HepG2 (cell line): ENCODE measurements around the gene GDF15. TPM values are rescaled to one million over a fixed set of nuclear protein-coding genes. Genes with fewer than 3 reads are reported as not detected.

ENCODE experiments used
- ATAC-seq: fragments of 200-7000 bp; cut with Tn5 transposase; 3 replicates; pipeline ENCODE4 v1.9.1; 2020; ENCODE audit warnings: mild to moderate bottlenecking, moderate library complexity
- BruUV-seq: library from RNA; stranded (reverse); fragments of 400-500 nt; replicated peaks from 2 replicates; lab custom pipeline; 2021; lab: Mats Ljungman, UMichigan
- CTCF ChIA-PET: fragments of 300-600 bp; formaldehyde crosslinking; extraction: SDS; loops from one replicate; lab custom pipeline; 2021; ENCODE audit warnings: low total read pairs, inconsistent platforms, low intra/inter-chr PET ratio; lab: Yijun Ruan, JAX
- POLR2A ChIA-PET: fragments of 350-600 bp; sonication (Branson Sonifier 250); formaldehyde crosslinking; loops from one replicate; lab custom pipeline; 2020; ENCODE audit warnings: antibody characterized with exemption, inconsistent platforms; lab: Yijun Ruan, JAX
- DNase-seq: peaks from one replicate; pipeline ENCODE4 v3.0.0-alpha.2; 2015; ENCODE audit warnings: low spot score
- FAIRE-seq: peaks from 3 replicates; lab custom pipeline; 2011; peaks lifted over from hg19 to GRCh38; lab: Jason Lieb, UNC
- H2AFZ ChIP-seq: one replicate; pipeline ENCODE4 v1.6.1; 2011; ENCODE audit warnings: low read length, inconsistent platforms
- H3K27ac ChIP-seq: fragments of 300-600 bp; 3 replicates; pipeline ENCODE4 v1.8.0; 2011; ENCODE audit warnings: mixed run types, mild to moderate bottlenecking, mixed read lengths, low read length, inconsistent platforms; ENCODE audit not compliant: insufficient read depth; ENCODE audit errors: extremely low read length
- H3K27me3 ChIP-seq, 2 experiments: fragments of 200-600 bp in 1 of 2; 2 replicates in 1 of 2; 3 replicates in 1 of 2; pipeline versions ENCODE4 v1.6.0 to v1.8.0; 2011; ENCODE audit warnings: low read length in 2 of 2, mild to moderate bottlenecking in 2 of 2, moderate library complexity in 2 of 2, inconsistent platforms in 1 of 2; ENCODE audit not compliant: insufficient read depth in 2 of 2, control insufficient read depth in 1 of 2
- H3K36me3 ChIP-seq, 2 experiments: fragments of 200-600 bp in 1 of 2; replicated peaks in 1 of 2; 2 replicates in 1 of 2; 3 replicates in 1 of 2; pipeline versions ENCODE4 v1.5.1 to v1.8.0; 2011; ENCODE audit warnings: low read length in 2 of 2, inconsistent platforms in 1 of 2; ENCODE audit not compliant: insufficient read depth in 2 of 2, control insufficient read depth in 1 of 2
- H3K4me1 ChIP-seq: 2 replicates; pipeline ENCODE4 v1.5.1; 2012; ENCODE audit warnings: low read length, inconsistent platforms; ENCODE audit not compliant: insufficient read depth
- H3K4me2 ChIP-seq: 2 replicates; pipeline ENCODE4 v1.6.0; 2011; ENCODE audit warnings: low read depth, low read length, inconsistent platforms
- H3K4me3 ChIP-seq, 3 experiments: fragments of 200-600 bp in 1 of 3; sonication (generic), shearing (Covaris generic) in 1 of 3; replicated peaks in 1 of 3; 2 replicates each; pipeline ENCODE4 v1.5.1; 2011 to 2016; ENCODE audit warnings: low read length in 3 of 3, inconsistent platforms in 2 of 3, low read depth in 2 of 3, mild to moderate bottlenecking in 2 of 3, control low read depth in 1 of 3, mixed read lengths in 1 of 3; ENCODE audit not compliant: insufficient read depth in 1 of 3
- H3K79me2 ChIP-seq: one replicate; pipeline ENCODE4 v1.6.1; 2011; ENCODE audit warnings: low read length, inconsistent platforms; ENCODE audit not compliant: insufficient read depth
- H3K9ac ChIP-seq: 2 replicates; pipeline ENCODE4 v1.6.0; 2011; ENCODE audit warnings: mild to moderate bottlenecking, low read depth, low read length, inconsistent platforms; ENCODE audit not compliant: insufficient read depth
- H3K9me3 ChIP-seq: 2 replicates; pipeline ENCODE4 v1.5.1; 2012; ENCODE audit warnings: mild to moderate bottlenecking, low read length
- H4K20me1 ChIP-seq: 2 replicates; pipeline ENCODE4 v1.6.0; 2011; ENCODE audit warnings: inconsistent platforms, mild to moderate bottlenecking, low read length, moderate library complexity; ENCODE audit not compliant: insufficient read depth
- ZMYM3 ChIP-seq: sonication (generic); formaldehyde crosslinking; IDR thresholded peaks from 2 replicates; pipeline ENCODE4 v1.5.1; 2020; ENCODE audit warnings: mild to moderate bottlenecking, missing genetic modification reagents
- ZNF768 ChIP-seq: sonication (generic); formaldehyde crosslinking; IDR thresholded peaks from 2 replicates; pipeline ENCODE4 v1.4.0; 2020; ENCODE audit warnings: missing genetic modification reagents
- ZNF841 ChIP-seq: sonication (generic); formaldehyde crosslinking; IDR thresholded peaks from 2 replicates; pipeline ENCODE4 v1.8.1; 2023; ENCODE audit warnings: missing genetic modification reagents, borderline replicate concordance
- WGBS: methylation state at CpG from one replicate; pipeline ENCODE4 v1.1.6; 2017; ENCODE audit warnings: low lambda C conversion rate; 5-methylcytosine and 5-hydroxymethylcytosine counted together
- in situ Hi-C: cut with HindIII; loops from 2 replicates; pipeline ENCODE4 v1.10.0; 2017; ENCODE audit warnings: low pct_unique_long_range_greater_than_20kb; ENCODE audit not compliant: extremely low pct_ligation_motif_present
- intact Hi-C: fragments of 100-400 bp; cut with micrococcal nuclease; formaldehyde crosslinking; loops from one replicate; pipeline ENCODE4 v1.10.0; 2022; ENCODE audit not compliant: unreplicated experiment
- polyA plus RNA-seq, 8 experiments: library from polyadenylated mRNA; depleted of rRNA in 3 of 8; stranded (reverse) in 7 of 8; unstranded in 1 of 8; fragments of >200 nt; fragmentation: Illumina TruSeq in 4 of 8; extraction: Trizol in 4 of 8; gene quantifications; 2 replicates each; pipeline versions ENCODE4 v1.2.1 to v1.2.3, GENCODE V29; 2011 to 2016; ENCODE audit warnings: low read depth in 4 of 8, missing spikeins in 1 of 8, mixed read lengths in 1 of 8; ENCODE audit not compliant: insufficient read depth in 1 of 8
- total RNA-seq, 5 experiments: library from RNA; depleted of rRNA; stranded (reverse); fragments of >200 nt; fragmentation: Illumina TruSeq; extraction: Trizol; gene quantifications; 2 replicates each; pipeline ENCODE4 v1.2.3, GENCODE V29; 2016; ENCODE audit warnings: low read depth in 1 of 5
- TF ChIP-seq, protein P1 (sequence below): sonication (generic); formaldehyde crosslinking; IDR thresholded peaks from 2 replicates; pipeline ENCODE4 v1.8.0; 2022; ENCODE audit warnings: mild to moderate bottlenecking, missing genetic modification reagents, moderate library complexity
- TF ChIP-seq, protein P2 (sequence below): sonication (generic); formaldehyde crosslinking; IDR thresholded peaks from one replicate; pipeline ENCODE4 v1.5.1; 2020; ENCODE audit warnings: mild to moderate bottlenecking, missing genetic modification reagents; ENCODE audit errors: not compliant biosample characterization

Gene GDF15
- total and polyA plus RNA-seq, 2 of the 13 experiments (the other 11 are each of a cell fraction or from before 2014, with no cell fraction given) = 146 to 422 TPM

DNA sequence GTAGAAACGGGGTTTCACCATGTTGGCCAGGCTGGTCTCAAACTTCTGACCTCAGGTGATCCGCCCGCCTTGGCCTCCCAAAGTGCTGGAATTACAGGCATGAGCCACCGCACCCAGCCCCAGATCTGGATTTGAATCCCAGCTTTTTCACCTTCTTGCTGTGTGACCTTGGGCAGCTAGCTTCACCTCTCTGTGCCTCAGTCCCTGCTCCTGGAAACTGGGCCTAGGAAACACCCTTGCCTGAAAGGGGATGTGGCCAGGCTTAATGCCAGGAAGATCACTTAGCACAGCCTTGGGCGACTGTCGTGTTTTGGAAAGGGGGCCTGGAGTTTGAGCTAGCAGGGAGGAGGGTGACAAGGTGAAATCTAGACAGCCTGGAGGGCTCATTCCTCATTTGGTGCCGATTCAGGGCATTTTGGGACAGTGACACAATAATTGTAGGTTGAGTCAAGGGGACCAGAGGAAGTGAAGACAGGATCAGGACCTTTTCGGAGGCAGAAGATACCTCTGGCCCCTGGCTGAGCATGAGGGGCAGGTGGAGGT, 43.8 kb upstream of the GDF15 start:
- 97% methylated on average over 8 of the region's 8 CpGs for WGBS
- ChIA-PET POLR2A (interaction anchor here (0.8 to 4.4 kb wide), 7 partner anchors 14 to 77 kb away, joined by 3 to 30 read pairs (median 5); partner anchors contain the start of genes GDF15, JUND and SSBP4), CTCF (no interaction called here)
- Histone ChIP-seq H3K4me1 (peaks cover 50% of the 10 kb centered on the region), H3K9me3 (no peaks in the 10 kb centered on the region), H3K36me3 (peaks cover 8 to 29% of the 10 kb centered on the region in 2 experiments; a peak in 4 of 5 replicates), H3K27me3 (no peaks in the 10 kb centered on the region), H4K20me1 (peaks cover 7% of the 10 kb centered on the region), H3K9ac (0 out of 2 replicates have a peak overlapping the region, but pooled peaks have one; percentile 29), H3K79me2 (peaks cover 13% of the 10 kb centered on the region)
- intact Hi-C loops (no loop called here), in situ Hi-C loops (loop anchor here (10.0 kb wide), 1 partner anchor 63 kb away; no protein-coding TSS in a partner anchor)
- ATAC-seq = no peak
- no peak for FAIRE-seq
- peak; percentile 90 for TF ChIP-seq ZMYM3 (CRISPR knock-in tag)
- TF ChIP-seq ZNF768 (CRISPR knock-in tag) = peak; percentile 99
- TF ChIP-seq, protein P1, sequence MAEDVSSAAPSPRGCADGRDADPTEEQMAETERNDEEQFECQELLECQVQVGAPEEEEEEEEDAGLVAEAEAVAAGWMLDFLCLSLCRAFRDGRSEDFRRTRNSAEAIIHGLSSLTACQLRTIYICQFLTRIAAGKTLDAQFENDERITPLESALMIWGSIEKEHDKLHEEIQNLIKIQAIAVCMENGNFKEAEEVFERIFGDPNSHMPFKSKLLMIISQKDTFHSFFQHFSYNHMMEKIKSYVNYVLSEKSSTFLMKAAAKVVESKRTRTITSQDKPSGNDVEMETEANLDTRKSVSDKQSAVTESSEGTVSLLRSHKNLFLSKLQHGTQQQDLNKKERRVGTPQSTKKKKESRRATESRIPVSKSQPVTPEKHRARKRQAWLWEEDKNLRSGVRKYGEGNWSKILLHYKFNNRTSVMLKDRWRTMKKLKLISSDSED (CRISPR knock-in tag) = no peak
- TF ChIP-seq, all 625 proteins: peak for 2
- peak overlapping the region; percentile 77 for H3K4me2 ChIP-seq
- BruUV-seq = no TSS peak
- H3K27ac ChIP-seq = no peak overlapping the region
- DNase-seq = no peak
- H2AFZ ChIP-seq = no peak overlapping the region
- peak overlapping the region in 1 of 3 experiments; percentile 89; a peak in 1 of 6 replicates for H3K4me3 ChIP-seq

DNA sequence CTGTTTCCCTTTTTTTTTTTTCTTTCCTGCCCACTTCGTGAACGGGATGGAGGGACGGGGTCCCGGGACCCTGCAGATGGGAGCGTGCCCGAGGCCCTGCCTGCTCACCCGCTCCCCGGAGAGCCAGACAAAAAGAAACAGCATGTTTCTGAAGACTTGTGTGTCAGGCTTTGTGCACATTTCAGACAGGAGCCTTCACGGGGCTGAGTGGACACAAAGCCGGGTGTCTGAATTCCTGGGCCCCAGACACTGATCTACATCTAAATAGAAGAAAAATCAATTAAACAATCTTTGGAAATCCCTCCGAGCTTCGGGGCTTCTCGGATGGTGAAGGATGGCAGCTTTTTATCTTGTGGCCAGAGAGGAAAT, 41.4 kb upstream of the GDF15 start:
- H2AFZ ChIP-seq = no peak overlapping the region
- FAIRE-seq = no peak
- peaks cover 7% of the 10 kb centered on the region for H4K20me1 ChIP-seq
- H3K27ac ChIP-seq = no peak overlapping the region
- no peak overlapping the region for H3K4me2 ChIP-seq
- peaks cover 32% of the 10 kb centered on the region for H3K4me1 ChIP-seq
- H3K9me3 ChIP-seq = no peaks in the 10 kb centered on the region
- H3K79me2 ChIP-seq = peaks cover 16% of the 10 kb centered on the region
- 93% methylated on average over 13 of the region's 13 CpGs for WGBS
- H3K4me3 ChIP-seq = no peak overlapping the region
- in situ Hi-C loops = loop anchor here (10.0 kb wide), 1 partner anchor 60 kb away; no protein-coding TSS in a partner anchor
- no peak for DNase-seq
- H3K36me3 ChIP-seq = peaks cover 9 to 33% of the 10 kb centered on the region in 2 experiments; a peak in 4 of 5 replicates
- ChIA-PET CTCF (no interaction called here), POLR2A (interaction anchor here (1.1 kb wide), 1 partner anchor 16 kb away, joined by 3 read pairs; no protein-coding TSS in a partner anchor)
- intact Hi-C loops = no loop called here
- no peak overlapping the region for H3K9ac ChIP-seq
- H3K27me3 ChIP-seq = no peaks in the 10 kb centered on the region
- no peak for ATAC-seq
- BruUV-seq = no TSS peak
- TF ChIP-seq ZNF841 = no peak
- TF ChIP-seq, protein P2, sequence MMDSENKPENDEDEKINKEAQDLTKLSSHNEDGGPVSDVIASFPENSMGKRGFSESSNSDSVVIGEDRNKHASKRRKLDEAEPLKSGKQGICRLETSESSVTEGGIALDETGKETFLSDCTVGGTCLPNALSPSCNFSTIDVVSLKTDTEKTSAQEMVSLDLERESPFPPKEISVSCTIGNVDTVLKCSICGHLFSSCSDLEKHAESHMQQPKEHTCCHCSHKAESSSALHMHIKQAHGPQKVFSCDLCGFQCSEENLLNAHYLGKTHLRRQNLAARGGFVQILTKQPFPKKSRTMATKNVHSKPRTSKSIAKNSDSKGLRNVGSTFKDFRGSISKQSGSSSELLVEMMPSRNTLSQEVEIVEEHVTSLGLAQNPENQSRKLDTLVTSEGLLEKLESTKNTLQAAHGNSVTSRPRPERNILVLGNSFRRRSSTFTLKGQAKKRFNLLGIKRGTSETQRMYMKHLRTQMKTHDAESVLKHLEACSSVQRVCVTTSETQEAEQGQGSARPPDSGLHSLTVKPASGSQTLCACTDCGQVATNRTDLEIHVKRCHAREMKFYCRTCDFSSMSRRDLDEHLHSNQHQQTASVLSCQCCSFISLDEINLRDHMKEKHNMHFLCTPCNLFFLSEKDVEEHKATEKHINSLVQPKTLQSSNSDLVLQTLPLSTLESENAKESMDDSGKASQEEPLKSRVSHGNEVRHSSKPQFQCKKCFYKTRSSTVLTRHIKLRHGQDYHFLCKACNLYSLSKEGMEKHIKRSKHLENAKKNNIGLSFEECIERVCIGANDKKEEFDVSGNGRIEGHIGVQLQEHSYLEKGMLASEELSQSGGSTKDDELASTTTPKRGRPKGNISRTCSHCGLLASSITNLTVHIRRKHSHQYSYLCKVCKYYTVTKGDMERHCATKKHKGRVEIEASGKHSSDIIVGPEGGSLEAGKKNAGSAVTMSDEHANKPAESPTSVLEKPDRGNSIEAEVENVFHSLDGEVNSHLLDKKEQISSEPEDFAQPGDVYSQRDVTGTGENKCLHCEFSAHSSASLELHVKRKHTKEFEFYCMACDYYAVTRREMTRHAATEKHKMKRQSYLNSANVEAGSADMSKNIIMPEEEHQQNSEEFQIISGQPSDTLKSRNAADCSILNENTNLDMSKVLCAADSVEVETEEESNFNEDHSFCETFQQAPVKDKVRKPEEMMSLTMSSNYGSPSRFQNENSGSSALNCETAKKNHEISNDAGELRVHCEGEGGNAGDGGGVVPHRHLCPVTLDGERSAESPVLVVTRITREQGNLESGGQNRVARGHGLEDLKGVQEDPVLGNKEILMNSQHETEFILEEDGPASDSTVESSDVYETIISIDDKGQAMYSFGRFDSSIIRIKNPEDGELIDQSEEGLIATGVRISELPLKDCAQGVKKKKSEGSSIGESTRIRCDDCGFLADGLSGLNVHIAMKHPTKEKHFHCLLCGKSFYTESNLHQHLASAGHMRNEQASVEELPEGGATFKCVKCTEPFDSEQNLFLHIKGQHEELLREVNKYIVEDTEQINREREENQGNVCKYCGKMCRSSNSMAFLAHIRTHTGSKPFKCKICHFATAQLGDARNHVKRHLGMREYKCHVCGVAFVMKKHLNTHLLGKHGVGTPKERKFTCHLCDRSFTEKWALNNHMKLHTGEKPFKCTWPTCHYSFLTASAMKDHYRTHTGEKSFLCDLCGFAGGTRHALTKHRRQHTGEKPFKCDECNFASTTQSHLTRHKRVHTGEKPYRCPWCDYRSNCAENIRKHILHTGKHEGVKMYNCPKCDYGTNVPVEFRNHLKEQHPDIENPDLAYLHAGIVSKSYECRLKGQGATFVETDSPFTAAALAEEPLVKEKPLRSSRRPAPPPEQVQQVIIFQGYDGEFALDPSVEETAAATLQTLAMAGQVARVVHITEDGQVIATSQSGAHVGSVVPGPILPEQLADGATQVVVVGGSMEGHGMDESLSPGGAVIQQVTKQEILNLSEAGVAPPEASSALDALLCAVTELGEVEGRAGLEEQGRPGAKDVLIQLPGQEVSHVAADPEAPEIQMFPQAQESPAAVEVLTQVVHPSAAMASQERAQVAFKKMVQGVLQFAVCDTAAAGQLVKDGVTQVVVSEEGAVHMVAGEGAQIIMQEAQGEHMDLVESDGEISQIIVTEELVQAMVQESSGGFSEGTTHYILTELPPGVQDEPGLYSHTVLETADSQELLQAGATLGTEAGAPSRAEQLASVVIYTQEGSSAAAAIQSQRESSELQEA (CRISPR knock-in tag) = no peak
